IPS-18c (cell line): ENCODE results near the gene ILDR1.
"Not testable (repeated sequence)": the region's sequence is repeated elsewhere in the genome, so short reads cannot be mapped to it uniquely, and the experiment has no call there.

Source experiments
- H3K4me3 ChIP-seq: 2 replicates; pipeline ENCODE4 v1.7.0; 2013; ENCODE audit warnings: low read depth, mild to moderate bottlenecking, low read length, moderate library complexity; ENCODE audit not compliant: insufficient read depth
- H3K9me3 ChIP-seq: one replicate; pipeline ENCODE4 v1.6.1; 2013; ENCODE audit warnings: mild to moderate bottlenecking, low read length, moderate library complexity; ENCODE audit not compliant: control insufficient read depth, insufficient read depth

ILDR1 gene

DNA sequence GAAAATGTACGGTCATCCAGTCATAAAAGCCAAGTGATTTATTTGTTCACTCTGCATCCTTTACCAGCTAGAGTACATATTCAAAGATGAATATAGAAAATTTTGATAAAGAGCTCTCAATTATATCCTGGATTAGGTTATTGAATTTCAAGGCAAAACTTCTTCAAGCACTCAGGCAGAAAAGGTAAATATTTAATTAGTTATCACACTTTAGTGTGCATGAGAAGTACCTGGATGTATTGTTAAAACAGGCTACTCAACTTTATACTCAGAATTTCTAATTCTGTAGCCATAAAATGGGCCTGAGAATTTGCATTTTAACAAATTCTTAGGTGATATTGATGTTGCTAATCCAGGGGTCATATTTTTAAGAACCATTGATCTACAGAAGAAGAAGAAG, 45.3 kb downstream of the ILDR1 start:
- Histone ChIP-seq H3K4me3 (no peak overlapping the region), H3K9me3 (peaks cover 5% of the 10 kb centered on the region)

DNA sequence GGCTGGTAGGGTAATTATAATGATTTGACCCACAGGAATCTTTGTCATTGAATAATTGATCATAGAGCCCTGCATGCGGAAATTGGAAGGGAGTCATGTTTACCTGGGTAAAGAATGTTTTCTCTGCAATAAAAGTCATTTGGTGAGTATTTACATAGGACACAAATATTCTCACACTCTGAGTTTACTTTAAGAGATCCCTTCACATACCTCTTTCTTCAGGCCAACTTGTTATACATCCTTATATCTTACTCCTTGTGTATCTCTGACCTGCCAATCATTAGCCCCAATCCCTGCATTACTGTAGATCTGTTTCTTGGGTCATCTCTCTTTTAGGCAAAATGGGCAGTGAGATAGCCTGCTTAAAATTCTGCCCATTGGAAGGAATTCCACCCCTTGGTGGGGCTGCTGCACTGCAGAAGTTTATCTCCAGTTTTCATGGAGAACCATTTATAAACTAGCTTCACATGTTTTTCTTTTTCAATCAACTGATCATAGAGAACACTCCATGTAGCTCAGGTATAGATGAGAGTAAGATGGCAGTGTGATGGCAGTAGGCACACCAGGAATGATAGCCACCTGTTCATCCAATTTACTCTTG, 46.2 kb downstream of the ILDR1 start:
- H3K9me3 ChIP-seq, result peaks cover 5% of the 10 kb centered on the region
- H3K4me3 ChIP-seq, result no peak overlapping the region

DNA sequence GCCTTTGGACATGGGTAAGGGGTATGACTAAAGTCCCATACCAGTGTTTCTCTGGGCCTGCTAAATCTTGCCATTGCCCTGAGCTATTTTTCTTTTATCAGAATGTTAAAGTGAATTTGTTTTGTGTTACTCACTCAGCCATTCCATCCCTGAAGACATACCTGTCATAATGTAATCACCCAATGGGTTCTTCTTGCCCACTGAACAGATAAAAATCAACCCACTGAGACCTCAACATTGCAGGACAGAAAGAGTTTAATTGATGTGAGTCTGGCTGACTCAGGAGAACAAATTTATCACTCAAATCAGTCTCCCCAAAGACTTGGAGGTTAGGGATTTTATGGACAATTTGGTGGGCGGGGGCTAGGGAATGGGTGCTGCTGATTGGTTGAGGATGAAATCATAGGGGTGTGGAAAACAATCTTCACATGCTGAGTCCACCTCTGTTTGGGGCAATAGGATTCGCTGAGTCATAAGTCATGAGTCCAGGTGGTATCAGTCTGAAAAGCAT, 47.4 kb downstream of the ILDR1 start:
- H3K9me3 ChIP-seq, result peaks cover 5% of the 10 kb centered on the region
- H3K4me3 ChIP-seq, result no peak overlapping the region

DNA sequence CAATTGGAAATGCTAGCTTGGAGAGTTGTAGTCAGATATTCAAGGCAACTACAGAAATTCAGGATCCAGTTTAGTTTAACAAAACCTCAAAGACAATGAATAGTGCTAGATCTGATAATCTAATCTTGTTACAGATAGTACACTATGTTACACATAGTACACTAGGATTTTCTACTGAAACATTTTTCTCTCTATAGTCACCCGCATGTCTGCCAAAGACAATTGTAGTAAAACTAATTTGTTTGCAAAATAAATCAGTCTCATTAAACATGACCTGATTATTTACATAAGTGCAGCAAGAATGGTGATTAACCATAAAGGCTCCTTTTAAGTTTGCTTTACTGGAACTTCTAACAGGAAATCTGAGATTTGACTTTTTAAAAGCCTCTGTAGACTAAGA, 52.0 kb downstream of the ILDR1 start:
- peaks cover 7% of the 10 kb centered on the region for H3K9me3 ChIP-seq
- H3K4me3 ChIP-seq, result no peak overlapping the region

DNA sequence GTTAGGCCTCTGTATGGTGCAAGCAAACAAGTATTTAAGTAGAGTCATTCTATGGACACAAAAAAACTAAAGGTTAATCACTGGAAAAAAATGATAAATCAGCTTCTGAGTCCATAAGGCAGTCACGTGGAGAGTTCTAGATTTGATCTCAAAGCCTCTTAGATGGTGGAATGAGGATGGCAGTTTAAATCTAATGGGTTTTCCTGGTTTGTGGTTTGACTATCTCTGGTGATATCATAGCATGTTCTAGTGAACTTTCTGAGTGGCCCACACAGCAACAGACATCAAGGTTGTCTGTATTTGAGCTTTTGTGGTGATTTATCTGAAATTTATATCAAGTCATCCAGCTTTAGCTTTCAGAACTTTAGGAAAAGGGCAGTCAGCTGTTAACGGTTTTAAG, 52.4 kb downstream of the ILDR1 start:
- Histone ChIP-seq H3K4me3 (no peak overlapping the region), H3K9me3 (peaks cover 5% of the 10 kb centered on the region)

DNA sequence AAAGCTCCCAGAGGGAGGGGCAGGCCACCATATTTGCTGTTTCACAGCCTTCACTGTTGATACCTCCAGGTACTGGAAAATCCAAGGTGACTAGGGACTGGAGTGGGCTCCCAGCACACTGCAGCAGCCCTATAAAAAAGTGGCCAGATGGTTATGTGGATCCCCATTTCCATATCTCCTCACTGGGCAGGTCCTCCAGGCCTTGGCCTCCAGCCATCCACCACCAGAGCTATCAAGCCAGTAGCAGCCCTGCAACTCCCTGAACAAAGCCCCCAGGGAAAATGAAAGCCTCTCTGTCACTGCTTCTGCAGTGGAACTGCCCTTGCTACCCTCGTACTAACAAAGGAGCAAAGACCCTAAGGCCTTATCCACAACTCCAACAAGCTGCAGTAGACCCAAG, 58.4 kb downstream of the ILDR1 start:
- H3K4me3 ChIP-seq, result no peak overlapping the region
- H3K9me3 ChIP-seq, result peaks cover 2% of the 10 kb centered on the region

DNA sequence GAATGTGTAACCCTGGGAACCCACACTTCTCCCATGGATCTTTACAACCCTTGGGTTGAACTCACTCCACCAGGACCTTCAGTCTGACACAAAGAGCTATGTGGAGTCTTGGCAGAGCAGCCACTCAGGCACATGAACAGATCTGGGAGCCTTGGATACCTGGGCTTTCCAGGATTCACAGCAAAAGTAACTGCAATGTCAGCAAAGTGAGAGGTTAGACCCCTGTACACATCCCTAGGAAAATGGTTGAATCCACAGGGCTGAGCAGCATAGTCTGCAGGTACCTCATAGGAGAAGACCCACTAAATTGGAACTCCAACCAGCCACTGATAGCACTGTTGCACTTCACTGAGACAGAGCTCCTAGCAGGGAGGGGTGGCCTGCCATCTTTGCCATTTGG, 59.6 kb downstream of the ILDR1 start:
- Histone ChIP-seq H3K4me3 (no peak overlapping the region), H3K9me3 (peaks cover 2% of the 10 kb centered on the region)

DNA sequence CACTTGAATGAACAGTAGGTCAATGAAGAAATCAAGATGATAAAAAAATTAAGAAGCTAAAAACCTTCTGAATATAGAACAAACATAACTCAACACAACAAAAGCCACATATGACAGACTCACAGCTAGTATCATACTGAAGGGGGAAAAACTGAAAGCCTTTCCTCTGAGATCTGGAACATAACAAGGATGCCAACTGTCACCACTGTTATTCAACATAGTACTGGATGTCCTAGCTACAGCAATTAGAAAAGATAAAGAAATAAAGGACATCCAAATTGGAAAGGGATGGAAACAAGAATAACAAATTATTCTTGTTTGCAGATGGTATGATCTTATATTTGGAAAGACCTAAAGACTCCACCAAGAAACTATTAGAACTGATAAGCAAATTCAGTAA, 60.8 kb downstream of the ILDR1 start:
- Histone ChIP-seq H3K9me3 (peaks cover 1% of the 10 kb centered on the region), H3K4me3 (no peak overlapping the region)

DNA sequence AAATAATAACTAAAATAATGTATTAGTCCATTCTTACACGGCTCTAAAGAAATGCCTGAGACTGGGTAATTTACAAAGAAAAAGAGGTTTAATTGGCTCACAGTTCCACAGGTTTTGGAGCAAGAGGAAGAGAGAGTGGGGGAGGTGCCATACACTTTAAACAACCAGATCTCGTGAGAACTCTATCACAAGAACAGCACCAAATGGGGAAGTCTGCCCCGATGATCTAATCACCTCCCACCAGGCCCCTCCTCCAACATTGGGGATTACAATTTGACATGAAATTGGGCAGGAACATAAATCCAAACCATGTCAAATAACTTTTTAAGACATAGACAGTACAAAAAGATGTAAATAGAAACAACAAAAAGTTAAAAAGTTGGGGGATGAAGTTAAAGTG, 63.2 kb downstream of the ILDR1 start:
- no peaks in the 10 kb centered on the region for H3K9me3 ChIP-seq
- no peak overlapping the region for H3K4me3 ChIP-seq

DNA sequence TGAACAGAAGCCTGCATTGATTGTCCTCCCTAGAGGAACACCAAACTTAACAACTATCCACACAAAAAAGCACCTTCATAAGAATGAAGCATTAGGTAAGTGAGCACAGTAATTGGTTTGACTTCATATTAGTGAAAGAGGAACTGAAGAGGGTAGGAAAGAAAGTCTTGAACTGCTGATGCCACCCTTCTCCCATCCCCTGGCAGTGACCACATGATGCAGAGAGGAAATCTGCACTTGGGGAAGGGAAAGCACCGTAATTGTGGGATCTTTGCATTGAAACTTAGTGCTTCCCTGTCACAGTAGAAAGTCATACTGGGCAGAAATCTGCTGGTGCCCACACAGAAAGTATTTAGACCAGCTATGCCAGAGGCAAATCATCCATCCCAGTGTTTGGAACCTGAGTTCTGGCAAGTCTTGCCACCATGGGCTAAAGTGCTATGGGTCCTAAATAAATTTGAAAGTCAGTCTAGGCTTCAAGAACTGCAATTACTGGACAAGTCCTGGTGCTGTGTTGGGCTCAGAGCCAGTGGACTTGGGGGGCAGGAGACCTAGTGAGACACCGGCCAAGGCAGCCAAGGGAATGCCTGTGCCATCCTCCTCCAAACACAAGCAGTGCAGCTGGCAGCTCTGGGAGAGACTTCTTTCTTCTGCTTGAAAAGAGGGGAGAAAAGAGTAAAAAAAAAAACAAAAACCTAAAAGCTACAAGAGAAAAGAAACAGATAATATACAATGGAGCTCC, 64.2 kb downstream of the ILDR1 start:
- Histone ChIP-seq H3K9me3 (no peaks in the 10 kb centered on the region), H3K4me3 (no peak overlapping the region)

DNA sequence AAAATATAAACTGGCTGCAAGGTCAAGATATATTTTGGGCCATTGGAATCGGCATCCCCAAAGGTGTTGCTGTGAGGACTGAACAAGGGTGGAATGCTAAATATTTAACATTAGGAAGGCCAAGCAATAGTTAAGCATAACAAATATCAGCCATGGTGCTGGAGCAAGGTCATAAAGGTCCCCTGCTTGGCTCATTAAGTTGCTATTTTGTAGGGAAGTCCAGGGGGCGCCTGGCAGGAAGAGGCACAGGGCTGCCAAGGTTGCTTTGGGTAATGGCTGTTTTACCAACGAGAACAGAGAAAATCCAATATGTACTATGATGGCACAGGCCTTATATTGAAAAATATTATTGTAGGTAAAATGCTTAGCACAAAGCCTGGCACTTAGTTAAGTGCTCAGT, 65.7 kb downstream of the ILDR1 start:
- H3K9me3 ChIP-seq, result no peaks in the 10 kb centered on the region
- no peak overlapping the region for H3K4me3 ChIP-seq

DNA sequence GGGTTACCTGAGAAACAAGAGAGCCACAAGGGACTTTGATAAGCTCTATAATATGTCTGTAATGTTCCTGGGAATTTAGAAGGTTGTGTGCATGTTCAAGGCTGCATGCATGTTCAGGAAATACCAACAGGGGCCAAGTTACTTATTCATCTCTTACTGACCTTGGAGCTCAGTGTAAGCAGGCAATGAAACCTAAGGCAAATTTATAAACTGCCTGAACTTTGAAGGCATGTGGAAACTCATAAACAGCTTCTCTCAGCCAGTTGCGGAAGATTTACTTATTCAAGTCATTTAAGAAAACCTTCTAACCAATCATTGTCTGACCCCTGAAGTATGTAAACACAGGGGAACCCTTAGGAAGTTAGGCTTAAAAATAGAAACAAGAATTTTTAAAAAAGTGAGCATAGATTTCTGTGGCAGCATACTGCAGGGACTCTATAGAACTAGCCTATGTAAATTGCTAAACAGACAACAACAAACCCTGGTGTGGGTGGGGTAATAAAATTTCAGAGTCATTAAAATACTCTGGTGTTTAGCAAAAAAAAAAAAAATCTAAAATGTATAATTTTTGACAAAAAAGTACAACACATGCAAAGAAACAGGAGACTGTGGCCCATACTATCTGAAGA, 70.6 kb downstream of the ILDR1 start:
- no peak overlapping the region for H3K4me3 ChIP-seq

DNA sequence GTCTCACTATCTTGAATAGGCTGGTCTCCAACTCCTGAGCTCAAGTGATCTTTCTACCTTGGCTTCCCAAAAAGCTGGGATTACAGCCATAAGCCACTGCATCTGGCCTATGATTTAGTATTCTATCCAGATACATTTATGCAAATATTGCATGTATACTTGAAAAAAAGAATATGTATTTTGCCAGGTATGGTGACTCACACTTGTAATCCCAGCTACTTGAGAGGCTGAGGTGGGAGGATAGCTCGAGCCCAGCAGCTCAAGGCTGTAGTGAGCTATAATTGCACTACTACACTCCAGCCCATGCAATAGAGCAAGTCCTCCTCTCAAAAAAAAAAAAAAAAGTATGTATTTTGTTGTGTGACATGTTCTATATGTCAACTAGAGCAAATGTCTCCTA, 73.4 kb downstream of the ILDR1 start:
- Histone ChIP-seq H3K4me3 (no peak overlapping the region), H3K9me3 (no peaks in the 10 kb centered on the region)

More for the DNA sequence above, 70.6 kb downstream of the ILDR1 start:
- H3K9me3 ChIP-seq, result no peaks in the 10 kb centered on the region

DNA sequence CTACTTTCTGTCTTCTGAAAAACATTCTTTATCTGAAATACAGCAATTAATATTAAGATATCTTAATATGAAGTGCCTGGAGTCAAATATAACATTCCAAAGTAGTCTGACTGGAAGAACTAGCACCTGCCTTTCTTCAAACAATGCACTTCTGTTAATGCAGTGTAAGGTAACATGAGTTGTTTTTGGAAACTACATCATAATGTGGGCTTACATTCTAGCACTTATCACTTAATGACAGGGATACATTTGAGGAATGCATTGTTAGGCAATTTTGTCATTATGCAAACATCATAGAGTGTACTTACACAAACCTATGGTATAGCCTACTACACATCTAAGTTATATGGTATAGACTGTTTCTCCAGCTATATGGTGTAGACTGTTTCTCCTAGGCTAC, 78.6 kb downstream of the ILDR1 start:
- no peak overlapping the region for H3K4me3 ChIP-seq
- H3K9me3 ChIP-seq, result no peaks in the 10 kb centered on the region

DNA sequence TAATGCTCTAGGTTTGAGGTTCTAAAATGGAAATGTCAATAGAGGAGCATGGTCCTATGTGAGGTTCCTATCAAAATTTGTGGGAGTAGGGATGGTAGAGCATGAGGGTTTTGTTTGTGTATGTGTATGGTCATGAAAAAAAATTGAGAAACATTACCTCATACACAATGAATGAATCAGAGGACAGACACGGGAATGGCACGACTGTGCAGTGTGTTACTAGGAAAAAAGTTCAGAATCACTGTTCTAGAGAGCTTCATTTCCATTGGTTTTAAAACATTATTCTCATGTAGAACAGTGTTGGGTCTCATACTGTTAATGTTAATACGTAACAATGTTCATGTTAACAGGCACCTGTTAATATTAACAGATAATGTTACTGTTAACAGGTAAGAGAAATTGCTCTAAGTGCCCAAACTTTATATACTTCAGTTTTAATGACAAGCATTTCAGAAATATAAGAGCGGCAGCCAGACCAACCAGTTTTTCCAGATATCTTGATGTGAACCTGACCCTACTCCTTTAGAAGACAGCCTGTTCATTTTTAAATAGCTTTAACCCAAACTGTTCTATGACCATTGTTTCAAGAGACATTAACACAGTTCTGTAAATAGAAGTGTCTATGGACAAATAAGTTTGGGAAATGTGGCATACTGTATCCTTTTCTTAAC, 79.8 kb downstream of the ILDR1 start:
- Histone ChIP-seq H3K4me3 (no peak overlapping the region), H3K9me3 (no peaks in the 10 kb centered on the region)

DNA sequence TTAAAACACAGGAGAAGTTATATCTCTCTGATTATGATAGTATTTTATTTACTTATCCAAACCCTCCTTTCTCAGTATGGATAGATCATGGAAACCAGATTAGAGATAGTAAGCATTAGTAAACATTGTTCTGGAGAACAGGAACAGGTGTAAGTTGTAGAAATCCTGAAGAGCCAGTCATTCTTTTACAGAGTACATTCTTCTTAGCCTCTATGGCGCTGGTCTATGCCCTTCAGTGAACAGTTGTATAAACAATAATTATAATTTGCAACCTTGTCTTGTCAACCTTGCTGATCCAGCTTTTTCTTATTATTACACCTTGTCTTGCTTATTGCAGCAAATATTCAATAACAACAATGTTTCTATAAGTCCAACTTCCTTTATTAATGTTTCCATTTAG, 80.5 kb downstream of the ILDR1 start:
- Histone ChIP-seq H3K4me3 (no peak overlapping the region), H3K9me3 (no peaks in the 10 kb centered on the region)

DNA sequence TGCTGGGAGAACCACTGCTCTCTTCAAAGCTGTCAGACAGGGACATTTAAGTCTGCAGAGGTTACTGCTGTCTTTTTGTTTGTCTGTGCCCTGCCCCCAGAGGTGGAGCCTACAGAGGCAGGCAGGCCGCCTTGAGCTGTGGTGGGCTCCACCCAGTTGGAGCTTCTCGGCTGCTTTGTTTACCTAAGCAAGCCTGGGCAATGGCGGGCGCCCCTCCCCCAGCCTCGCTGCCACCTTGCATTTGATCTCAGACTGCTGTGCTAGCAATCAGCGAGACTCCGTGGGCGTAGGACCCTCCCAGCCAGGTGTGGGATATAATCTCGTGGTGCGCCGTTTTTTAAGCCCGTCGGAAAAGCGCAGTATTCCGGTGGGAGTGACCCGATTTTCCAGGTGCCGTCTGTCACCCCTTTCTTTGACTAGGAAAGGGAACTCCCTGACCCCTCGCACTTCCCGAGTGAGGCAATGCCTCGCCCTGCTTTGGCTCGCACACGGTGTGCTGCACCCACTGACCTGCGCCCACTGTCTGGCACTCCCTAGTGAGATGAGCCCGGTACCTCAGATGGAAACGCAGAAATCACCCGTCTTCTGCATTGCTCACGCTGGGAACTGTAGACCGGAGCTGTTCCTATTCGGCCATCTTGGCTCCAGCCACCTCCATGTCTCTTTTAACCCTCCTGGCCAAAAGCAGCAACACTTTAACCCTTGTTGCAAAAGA, 83.7 kb downstream of the ILDR1 start:
- H3K4me3 ChIP-seq, result not testable (repeated sequence)

More for the DNA sequence above, 83.7 kb downstream of the ILDR1 start:
- H3K9me3 ChIP-seq, result not testable (repeated sequence)
